OCI-LY1 (cell line): Measurements from ENCODE around the gene CHST5.
A peak's percentile ranks its signal among the peaks of the same experiment; 100 is the strongest.

Source experiments
- H2AFZ ChIP-seq: fragments of 200-600 bp; sonication (generic), shearing (Covaris generic); 2 replicates; pipeline ENCODE4 v1.6.0; 2014; ENCODE audit warnings: antibody characterized with exemption, mild to moderate bottlenecking, low read length
- H3F3A ChIP-seq: fragments of 200-600 bp; sonication (generic), shearing (Covaris generic); 2 replicates; pipeline ENCODE4 v1.6.0; 2014; ENCODE audit warnings: mild to moderate bottlenecking, antibody characterized with exemption, low read length, moderate library complexity; ENCODE audit not compliant: insufficient read depth
- H3K27ac ChIP-seq: fragments of 200-600 bp; sonication (generic); 2 replicates; pipeline ENCODE4 v1.5.1; 2014; ENCODE audit warnings: low read length, mixed run types, mild to moderate bottlenecking, low read depth; ENCODE audit not compliant: poor library complexity, severe bottlenecking
- H3K27me3 ChIP-seq: fragments of 200-600 bp; sonication (generic); 2 replicates; pipeline ENCODE4 v1.6.0; 2014; ENCODE audit warnings: antibody characterized with exemption, mild to moderate bottlenecking, low read length, moderate library complexity; ENCODE audit not compliant: insufficient read depth
- H3K36me3 ChIP-seq: fragments of 200-600 bp; sonication (generic); 2 replicates; pipeline ENCODE4 v1.6.1; 2014; ENCODE audit warnings: mild to moderate bottlenecking, antibody characterized with exemption, low read length, moderate library complexity, mixed read lengths; ENCODE audit not compliant: insufficient read depth
- H3K4me1 ChIP-seq: fragments of 200-600 bp; sonication (generic); 2 replicates; pipeline ENCODE4 v1.5.1; 2014; ENCODE audit warnings: mild to moderate bottlenecking, low read length, moderate library complexity; ENCODE audit not compliant: insufficient read depth, severe bottlenecking
- H3K4me2 ChIP-seq: fragments of 200-600 bp; sonication (generic), shearing (Covaris generic); 2 replicates; pipeline ENCODE4 v1.6.1; 2014; ENCODE audit warnings: low read length
- H3K4me3 ChIP-seq: fragments of 200-600 bp; sonication (generic); 2 replicates; pipeline ENCODE4 v1.5.1; 2014; ENCODE audit warnings: low read length, low read depth, mild to moderate bottlenecking, mixed read lengths; ENCODE audit not compliant: poor library complexity, severe bottlenecking
- H3K79me2 ChIP-seq: fragments of 200-600 bp; shearing (Covaris generic); 2 replicates; pipeline ENCODE4 v1.6.1; 2016; ENCODE audit warnings: mixed run types, low read length, mixed read lengths; ENCODE audit not compliant: insufficient read depth
- H3K9ac ChIP-seq: fragments of 200-600 bp; sonication (generic), shearing (Covaris generic); 2 replicates; pipeline ENCODE4 v1.6.1; 2014; ENCODE audit warnings: mild to moderate bottlenecking, low read length, mixed read lengths
- H3K9me2 ChIP-seq: fragments of 200-600 bp; sonication (generic), shearing (Covaris generic); 2 replicates; pipeline ENCODE4 v1.6.1; 2014; ENCODE audit warnings: low read depth, mild to moderate bottlenecking, low read length, mixed read lengths
- H3K9me3 ChIP-seq: fragments of 200-600 bp; shearing (Covaris generic); 2 replicates; pipeline ENCODE4 v1.6.1; 2014; ENCODE audit warnings: low read length, mixed read lengths
- H4K20me1 ChIP-seq: fragments of 200-600 bp; sonication (generic), shearing (Covaris generic); 2 replicates; pipeline ENCODE4 v1.6.0; 2016; ENCODE audit warnings: mild to moderate bottlenecking, low read length; ENCODE audit not compliant: insufficient read depth
- CTCF ChIP-seq: fragments of 200-600 bp; sonication (generic), shearing (Covaris generic); IDR thresholded peaks from 2 replicates; pipeline ENCODE4 v1.5.1; 2017; ENCODE audit warnings: mild to moderate bottlenecking, antibody characterized with exemption, low read length, moderate library complexity, mixed read lengths
- EZH2 ChIP-seq: fragments of 200-600 bp; sonication (generic), shearing (Covaris generic); IDR thresholded peaks from 2 replicates; pipeline ENCODE4 v1.8.0; 2017; ENCODE audit warnings: borderline replicate concordance, mixed run types, mild to moderate bottlenecking, antibody characterized with exemption, low read length, moderate library complexity, mixed read lengths

CHST5 gene

GRCh38 chr16:75535901-75536300, at the start of gene CHST5:
TSS of gene CHST5 (minus strand) at chr16:75536108. CDS start at chr16:75530384, 5,724 bp downstream.
- no peaks in the 10 kb centered on the region for H4K20me1 ChIP-seq
- TF ChIP-seq EZH2 (no peak), CTCF (no peak)
- H3K27ac ChIP-seq = no peak within 1 kb of the TSS
- H3K9me2 ChIP-seq = no peaks in the 10 kb centered on the region
- H3K9ac ChIP-seq = no peak within 1 kb of the TSS
- H3K4me1 ChIP-seq = no peaks in the 10 kb centered on the region
- no peaks in the 10 kb centered on the region for H3K36me3 ChIP-seq
- 0 out of 2 replicates have a peak, but pooled peaks cover 3% of the 10 kb centered on the region for H3K27me3 ChIP-seq
- no peak within 1 kb of the TSS for H2AFZ ChIP-seq
- H3K4me3 ChIP-seq = no peak within 1 kb of the TSS
- no peaks in the 10 kb centered on the region for H3F3A ChIP-seq
- H3K4me2 ChIP-seq = no peak within 1 kb of the TSS
- H3K9me3 ChIP-seq = no peaks in the 10 kb centered on the region
- no peaks in the 10 kb centered on the region for H3K79me2 ChIP-seq

- H3K36me3 ChIP-seq = peaks cover 15% of the 10 kb centered on the region; the same call in 1 of the 2 replicates
- no peak for TF ChIP-seq EZH2
- TF ChIP-seq CTCF = no peak
- no peak overlapping the region for H2AFZ ChIP-seq
- no peak overlapping the region for H3K4me3 ChIP-seq
- peaks cover 10% of the 10 kb centered on the region for H3K4me1 ChIP-seq
- no peaks in the 10 kb centered on the region for H4K20me1 ChIP-seq
- H3K27ac ChIP-seq = peak overlapping the region; percentile 22
- no peaks in the 10 kb centered on the region for H3K79me2 ChIP-seq
- no peaks in the 10 kb centered on the region for H3K27me3 ChIP-seq
- no peaks in the 10 kb centered on the region for H3F3A ChIP-seq
- H3K9me2 ChIP-seq = no peaks in the 10 kb centered on the region
- H3K9me3 ChIP-seq = no peaks in the 10 kb centered on the region
- no peak overlapping the region for H3K4me2 ChIP-seq
- H3K9ac ChIP-seq = no peak overlapping the region
Measured at GRCh38 chr16:75584108-75584507, 48.2 kb upstream of the CHST5 start.

GRCh38 chr16:75579281-75579834, 43.5 kb upstream of the CHST5 start:
- Histone ChIP-seq H3K79me2 (no peaks in the 10 kb centered on the region), H3K27ac (no peak overlapping the region), H3K9ac (no peak overlapping the region), H3K27me3 (no peaks in the 10 kb centered on the region), H3K9me2 (no peaks in the 10 kb centered on the region), H4K20me1 (no peaks in the 10 kb centered on the region), H3K4me1 (peaks cover 7% of the 10 kb centered on the region), H2AFZ (no peak overlapping the region), H3K36me3 (peaks cover 56% of the 10 kb centered on the region), H3K9me3 (no peaks in the 10 kb centered on the region), H3K4me3 (no peak overlapping the region), H3F3A (no peaks in the 10 kb centered on the region), H3K4me2 (no peak overlapping the region)
- TF ChIP-seq CTCF (no peak), EZH2 (no peak)
